NOMO-1 treated with DMSO at 0.1 percent for 48 hours (cell line): Measurements from ENCODE around the gene ATG4A.
A peak's percentile ranks its signal among the peaks of the same experiment; 100 is the strongest.

ENCODE experiments used
- DNase-seq: peaks from one replicate; lab custom pipeline; 2025; ENCODE audit not compliant: unreplicated experiment; lab: John Stamatoyannopoulos, UW

ATG4A gene

GRCh38 chrX:108122748-108123147, 31.2 kb downstream of the ATG4A start:
- no peak for DNase-seq

- DNase-seq = no peak
Measured at GRCh38 chrX:108123591-108124366, 32.2 kb downstream of the ATG4A start.

GRCh38 chrX:108126661-108127060, 35.1 kb downstream of the ATG4A start:
- DNase-seq = no peak

- DNase-seq = no peak
Measured at GRCh38 chrX:108127152-108127551, 35.6 kb downstream of the ATG4A start.

- DNase-seq = no peak
Measured at GRCh38 chrX:108130889-108131288, 39.3 kb downstream of the ATG4A start.

- DNase-seq = no peak
Measured at GRCh38 chrX:108131471-108131870, 39.9 kb downstream of the ATG4A start.

GRCh38 chrX:108132034-108132433, 40.5 kb downstream of the ATG4A start:
- no peak for DNase-seq

GRCh38 chrX:108132876-108133275, 41.3 kb downstream of the ATG4A start:
- DNase-seq = no peak

- no peak for DNase-seq
Measured at GRCh38 chrX:108134724-108135123, 43.1 kb downstream of the ATG4A start.

GRCh38 chrX:108138814-108139702, 47.5 kb downstream of the ATG4A start:
- peak; percentile 9 for DNase-seq

GRCh38 chrX:108148524-108148923, 56.9 kb downstream of the ATG4A start:
- DNase-seq = no peak

GRCh38 chrX:108156082-108156481, 64.5 kb downstream of the ATG4A start:
- DNase-seq = no peak

GRCh38 chrX:108156934-108157466, 65.4 kb downstream of the ATG4A start:
- DNase-seq = no peak

- no peak for DNase-seq
Measured at GRCh38 chrX:108157628-108158027, 66.0 kb downstream of the ATG4A start.

GRCh38 chrX:108159028-108159670, 67.6 kb downstream of the ATG4A start:
- DNase-seq = no peak

- DNase-seq = no peak
Measured at GRCh38 chrX:108160309-108160708, 68.7 kb downstream of the ATG4A start.

- no peak for DNase-seq
Measured at GRCh38 chrX:108162265-108162664, 70.7 kb downstream of the ATG4A start.

GRCh38 chrX:108163333-108164082, 71.9 kb downstream of the ATG4A start:
- no peak for DNase-seq

- no peak for DNase-seq
Measured at GRCh38 chrX:108165383-108166111, 74.0 kb downstream of the ATG4A start.
